K562 (cell line): ENCODE measurements around the gene C2. TPM values are rescaled to one million over a fixed set of nuclear protein-coding genes. Genes with fewer than 3 reads are reported as not detected.

Source experiments
- DMBX1 ChIP-seq: fragments of 250-450 bp; sonication (Bioruptor Pico); IDR thresholded peaks from 2 replicates; pipeline ENCODE4 v1.8.0; 2022; ENCODE audit warnings: inconsistent platforms, mild to moderate bottlenecking, moderate library complexity, borderline replicate concordance
- ETS2 ChIP-seq: IDR thresholded peaks from 2 replicates; pipeline ENCODE4 v1.6.1; 2016; ENCODE audit warnings: borderline replicate concordance, missing genetic modification characterization, mild to moderate bottlenecking, moderate library complexity, missing compliant biosample characterization; ENCODE audit not compliant: poor library complexity, severe bottlenecking
- HNRNPL ChIP-seq: fragments of 200-400 bp; formaldehyde crosslinking; IDR thresholded peaks from 2 replicates; pipeline ENCODE4 v1.6.1; 2017; ENCODE audit warnings: low read depth, mild to moderate bottlenecking, low read length
- JUND ChIP-seq, 2 experiments: IDR thresholded peaks; 2 replicates in 1 of 2; 3 replicates in 1 of 2; pipeline ENCODE4 v1.6.1; 2011; ENCODE audit warnings: borderline replicate concordance in 2 of 2, low read depth in 2 of 2, low read length in 2 of 2, improper control_type of control experiment in 1 of 2, missing biosample characterization in 1 of 2, missing genetic modification characterization in 1 of 2, missing genetic modification reagents in 1 of 2
- PHB ChIP-seq: fragments of 250-450 bp; sonication (Bioruptor Pico); IDR thresholded peaks from 2 replicates; pipeline ENCODE4 v1.5.0; 2021
- POLR2AphosphoS5 ChIP-seq: IDR thresholded peaks from 2 replicates; pipeline ENCODE4 v1.6.1; 2011; ENCODE audit warnings: mild to moderate bottlenecking, low read depth, low read length, moderate library complexity; ENCODE audit not compliant: control insufficient read depth, insufficient read depth
- SETDB1 ChIP-seq: IDR thresholded peaks from one replicate; pipeline ENCODE4 v1.6.1; 2012; ENCODE audit warnings: low read length, control low read depth, inconsistent platforms
- SUPT5H ChIP-seq: fragments of 450-650 bp; IDR thresholded peaks from 2 replicates; pipeline ENCODE4 v1.6.1; 2016
- ZNF24 ChIP-seq: fragments of 450-650 bp; IDR thresholded peaks from 2 replicates; pipeline ENCODE4 v1.6.1; 2016
- ZNF274 ChIP-seq: IDR thresholded peaks from 2 replicates; pipeline ENCODE4 v1.6.1; 2011; ENCODE audit warnings: low read depth, mild to moderate bottlenecking, low read length, moderate library complexity, borderline replicate concordance
- polyA plus RNA-seq, 8 experiments: library from polyadenylated mRNA; depleted of rRNA in 4 of 8; stranded (reverse) in 5 of 8; unstranded in 3 of 8; fragments of >200 nt; fragmentation: Nextera tagmentation in 2 of 8; fragmentation: Illumina TruSeq in 1 of 8; extraction: Ambion mirVana in 2 of 8; extraction: Trizol in 1 of 8; gene quantifications; 2 replicates each; pipeline versions ENCODE4 v1.2.1 to v1.2.3, GENCODE V29; 2011 to 2014; ENCODE audit warnings: inconsistent platforms in 1 of 8, missing spikeins in 1 of 8
- total RNA-seq, 7 experiments: library from RNA; depleted of rRNA in 6 of 7; stranded (reverse); fragments of >200 nt in 6 of 7; fragmentation: Illumina TruSeq in 2 of 7; extraction: Trizol in 2 of 7; gene quantifications; 2 replicates each; pipeline versions ENCODE4 v1.2.1 to v1.2.3, GENCODE V29; 2011 to 2021; ENCODE audit warnings: low replicate concordance in 1 of 7
- TF ChIP-seq, protein P1 (sequence below): fragments of 450-650 bp; conservative IDR thresholded peaks from 2 replicates; pipeline ENCODE4 v1.6.1; 2016; ENCODE audit warnings: missing genetic modification characterization, low read depth, mild to moderate bottlenecking, missing compliant biosample characterization, moderate library complexity
- TF ChIP-seq, protein P2 (sequence below), 2 experiments: fragments of 450-650 bp; IDR thresholded peaks; 2 replicates each; pipeline ENCODE4 v1.6.1; 2016
- TF ChIP-seq, protein P3 (sequence below): fragments of 450-650 bp; formaldehyde crosslinking; conservative IDR thresholded peaks from 2 replicates; pipeline ENCODE4 v1.4.0; 2022; ENCODE audit warnings: mild to moderate bottlenecking, missing genetic modification characterization
- TF ChIP-seq, protein P4 (sequence below): sonication (generic); formaldehyde crosslinking; IDR thresholded peaks from 2 replicates; pipeline ENCODE4 v1.9.0; 2022; ENCODE audit warnings: mild to moderate bottlenecking, missing genetic modification reagents

C2 gene
- total and polyA plus RNA-seq, 9 of the 15 experiments (the other 6 are each of a cell fraction or from before 2014, with no cell fraction given) = 0.05 to 1.1 (median 0.39) TPM; not detected in 1

DNA sequence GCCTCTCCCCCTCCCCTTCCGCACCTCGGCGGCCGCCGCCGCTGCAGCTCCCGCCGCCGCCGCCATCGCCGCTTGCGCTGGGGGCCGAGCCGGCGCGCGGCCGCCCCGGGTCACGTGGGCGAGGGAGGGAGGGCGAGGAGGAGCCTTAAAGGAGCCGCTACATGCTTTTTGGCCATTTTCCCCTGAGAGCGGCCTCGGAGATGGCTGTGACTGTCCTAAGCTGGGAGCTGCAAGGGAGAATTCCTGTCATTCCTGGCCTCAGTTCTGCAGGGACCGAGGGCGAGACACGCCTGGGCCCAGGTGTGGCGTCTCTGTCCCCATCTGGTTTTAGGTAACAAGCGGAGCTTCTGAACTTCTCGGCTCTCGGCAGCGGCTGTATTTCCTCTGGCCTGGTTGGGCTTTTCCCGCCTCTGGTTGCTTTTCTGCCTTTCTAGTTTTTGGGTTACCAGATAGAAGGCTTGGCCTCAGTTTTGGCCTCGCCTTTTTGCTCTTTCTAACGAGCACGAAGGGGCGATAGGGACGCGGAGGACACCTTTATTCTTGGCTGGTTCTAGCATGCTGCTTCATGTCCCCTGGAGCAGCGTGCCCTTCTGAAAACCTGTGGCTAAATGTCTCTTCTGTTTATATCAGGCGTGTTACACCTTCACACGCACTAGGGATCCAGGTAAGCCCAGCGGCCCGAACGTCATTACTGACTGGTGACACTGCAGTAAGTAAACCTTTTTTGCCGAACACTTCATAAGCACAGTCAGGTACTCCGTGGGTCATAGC is 29.7 kb upstream of the C2 start, which contains the start of gene EHMT2 (continued):
- no peak for TF ChIP-seq HNRNPL
- TF ChIP-seq, protein P1, sequence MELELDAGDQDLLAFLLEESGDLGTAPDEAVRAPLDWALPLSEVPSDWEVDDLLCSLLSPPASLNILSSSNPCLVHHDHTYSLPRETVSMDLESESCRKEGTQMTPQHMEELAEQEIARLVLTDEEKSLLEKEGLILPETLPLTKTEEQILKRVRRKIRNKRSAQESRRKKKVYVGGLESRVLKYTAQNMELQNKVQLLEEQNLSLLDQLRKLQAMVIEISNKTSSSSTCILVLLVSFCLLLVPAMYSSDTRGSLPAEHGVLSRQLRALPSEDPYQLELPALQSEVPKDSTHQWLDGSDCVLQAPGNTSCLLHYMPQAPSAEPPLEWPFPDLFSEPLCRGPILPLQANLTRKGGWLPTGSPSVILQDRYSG = 0 out of 2 replicates have a peak, but pooled peaks have one; percentile 41
- no peak for TF ChIP-seq ETS2
- TF ChIP-seq PHB (CRISPR knock-in tag) = no peak
- TF ChIP-seq POLR2AphosphoS5 = peak; percentile 58
- no peak for TF ChIP-seq SETDB1
- TF ChIP-seq, protein P2, sequence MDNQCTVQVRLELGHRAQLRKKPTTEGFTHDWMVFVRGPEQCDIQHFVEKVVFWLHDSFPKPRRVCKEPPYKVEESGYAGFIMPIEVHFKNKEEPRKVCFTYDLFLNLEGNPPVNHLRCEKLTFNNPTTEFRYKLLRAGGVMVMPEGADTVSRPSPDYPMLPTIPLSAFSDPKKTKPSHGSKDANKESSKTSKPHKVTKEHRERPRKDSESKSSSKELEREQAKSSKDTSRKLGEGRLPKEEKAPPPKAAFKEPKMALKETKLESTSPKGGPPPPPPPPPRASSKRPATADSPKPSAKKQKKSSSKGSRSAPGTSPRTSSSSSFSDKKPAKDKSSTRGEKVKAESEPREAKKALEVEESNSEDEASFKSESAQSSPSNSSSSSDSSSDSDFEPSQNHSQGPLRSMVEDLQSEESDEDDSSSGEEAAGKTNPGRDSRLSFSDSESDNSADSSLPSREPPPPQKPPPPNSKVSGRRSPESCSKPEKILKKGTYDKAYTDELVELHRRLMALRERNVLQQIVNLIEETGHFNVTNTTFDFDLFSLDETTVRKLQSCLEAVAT (IDR thresholded peaks at IDR 0.05) = 0 out of 4 replicates have a peak, but pooled peaks of 1 of the 2 experiments have one; percentile 16
- TF ChIP-seq SUPT5H = peak; percentile 70
- 0 out of 2 replicates have a peak, but pooled peaks have one; percentile 1 for TF ChIP-seq JUND (IDR thresholded peaks at IDR 0.05; ENCODE audit: borderline replicate concordance, low read depth, low read length)
- 0 out of 3 replicates have a peak, but pooled peaks have one; percentile 6 for TF ChIP-seq JUND (tag; IDR thresholded peaks at IDR 0.05; ENCODE audit: borderline replicate concordance, low read depth, low read length)
- TF ChIP-seq DMBX1 (CRISPR knock-in tag) = no peak
- no peak for TF ChIP-seq ZNF274
- TF ChIP-seq, protein P3, sequence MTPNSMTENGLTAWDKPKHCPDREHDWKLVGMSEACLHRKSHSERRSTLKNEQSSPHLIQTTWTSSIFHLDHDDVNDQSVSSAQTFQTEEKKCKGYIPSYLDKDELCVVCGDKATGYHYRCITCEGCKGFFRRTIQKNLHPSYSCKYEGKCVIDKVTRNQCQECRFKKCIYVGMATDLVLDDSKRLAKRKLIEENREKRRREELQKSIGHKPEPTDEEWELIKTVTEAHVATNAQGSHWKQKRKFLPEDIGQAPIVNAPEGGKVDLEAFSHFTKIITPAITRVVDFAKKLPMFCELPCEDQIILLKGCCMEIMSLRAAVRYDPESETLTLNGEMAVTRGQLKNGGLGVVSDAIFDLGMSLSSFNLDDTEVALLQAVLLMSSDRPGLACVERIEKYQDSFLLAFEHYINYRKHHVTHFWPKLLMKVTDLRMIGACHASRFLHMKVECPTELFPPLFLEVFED (CRISPR knock-in tag) = no peak
- TF ChIP-seq ZNF24 = no peak
- TF ChIP-seq, protein P4, sequence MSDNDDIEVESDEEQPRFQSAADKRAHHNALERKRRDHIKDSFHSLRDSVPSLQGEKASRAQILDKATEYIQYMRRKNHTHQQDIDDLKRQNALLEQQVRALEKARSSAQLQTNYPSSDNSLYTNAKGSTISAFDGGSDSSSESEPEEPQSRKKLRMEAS (CRISPR knock-in tag) = peak; percentile 68
